Embryonic facial prominence (tissue), 1 donor: ENCODE data around the gene PROSER2.
"Not testable (repeated sequence)": the region's sequence is repeated elsewhere in the genome, so short reads cannot be mapped to it uniquely, and the experiment has no call there.

Experiments used
- DNase-seq: peaks from one replicate; pipeline ENCODE4 v3.0.0-alpha.2; 2016; ENCODE audit errors: extremely low spot score

Gene PROSER2

DNA sequence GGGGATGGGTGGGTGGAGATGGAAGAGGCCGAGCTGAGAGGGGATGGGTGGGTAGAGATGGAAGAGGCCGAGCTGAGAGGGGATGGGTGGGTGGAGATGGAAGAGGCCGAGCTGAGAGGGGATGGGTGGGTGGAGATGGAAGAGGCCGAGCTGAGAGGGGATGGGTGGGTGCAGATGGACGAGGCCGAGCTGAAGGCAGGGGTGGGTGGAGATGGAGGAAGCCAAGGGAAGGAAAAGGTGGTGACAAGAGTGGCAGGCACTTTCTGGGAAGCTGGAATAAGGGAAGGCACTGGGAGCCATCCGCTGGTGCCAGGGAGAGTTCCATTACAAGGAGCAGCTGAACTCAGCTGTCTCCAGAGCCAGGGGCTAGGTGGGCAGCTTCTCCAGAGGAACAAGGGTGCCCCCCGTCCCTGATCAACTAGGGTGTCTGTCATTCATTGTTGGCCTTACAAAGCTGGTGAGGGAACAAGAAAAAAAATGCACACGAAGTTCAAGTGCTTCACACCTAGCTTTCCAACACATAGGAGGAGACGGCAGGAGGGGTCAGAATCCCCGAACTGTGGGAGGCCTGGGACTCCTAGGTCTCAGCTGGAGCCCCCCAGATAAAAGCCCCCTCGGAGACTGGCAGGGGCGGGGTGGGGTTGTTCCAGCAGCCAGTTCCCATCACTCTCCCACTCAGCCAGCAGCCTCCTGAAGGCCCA lies 62.4 kb downstream of the PROSER2 start:
- DNase-seq: no peak

DNA sequence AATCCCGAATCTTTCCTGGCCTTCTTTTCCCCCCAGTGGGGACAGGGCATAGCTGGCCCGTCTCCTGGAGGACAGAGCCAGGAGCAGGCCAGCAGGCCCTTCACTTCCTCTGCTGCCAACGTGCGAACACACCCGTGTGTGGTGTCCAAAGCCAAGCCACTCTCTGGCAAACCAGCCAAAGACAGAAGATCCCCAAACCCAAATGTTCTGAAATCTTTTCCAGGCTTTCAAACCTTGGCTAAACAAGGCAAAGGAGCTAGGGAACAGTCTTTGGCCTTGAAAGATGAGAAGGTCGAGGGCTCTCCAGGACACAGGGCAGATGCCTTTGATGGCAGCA lies 63.0 kb downstream of the PROSER2 start:
- no peak for DNase-seq

DNA sequence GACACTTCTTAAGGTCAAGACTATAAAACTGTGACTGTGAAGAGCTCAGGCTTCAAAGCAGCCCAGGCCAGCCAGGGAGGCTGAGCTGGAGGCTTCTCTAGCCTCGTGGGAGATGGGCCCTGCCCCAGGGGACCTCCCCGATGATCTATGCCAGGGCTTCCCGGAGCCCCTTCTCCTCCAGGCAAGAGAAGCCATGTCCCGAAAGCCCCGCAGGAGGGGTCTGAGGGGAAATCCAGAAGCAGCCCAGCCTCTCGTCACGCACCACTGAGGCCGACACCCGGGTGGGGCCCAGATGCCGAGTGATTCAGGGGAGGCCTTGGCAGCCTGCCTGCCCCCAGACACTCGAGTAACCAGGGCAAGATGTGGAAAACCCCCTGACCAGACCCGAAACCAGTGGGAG lies 63.7 kb downstream of the PROSER2 start:
- no peak for DNase-seq

DNA sequence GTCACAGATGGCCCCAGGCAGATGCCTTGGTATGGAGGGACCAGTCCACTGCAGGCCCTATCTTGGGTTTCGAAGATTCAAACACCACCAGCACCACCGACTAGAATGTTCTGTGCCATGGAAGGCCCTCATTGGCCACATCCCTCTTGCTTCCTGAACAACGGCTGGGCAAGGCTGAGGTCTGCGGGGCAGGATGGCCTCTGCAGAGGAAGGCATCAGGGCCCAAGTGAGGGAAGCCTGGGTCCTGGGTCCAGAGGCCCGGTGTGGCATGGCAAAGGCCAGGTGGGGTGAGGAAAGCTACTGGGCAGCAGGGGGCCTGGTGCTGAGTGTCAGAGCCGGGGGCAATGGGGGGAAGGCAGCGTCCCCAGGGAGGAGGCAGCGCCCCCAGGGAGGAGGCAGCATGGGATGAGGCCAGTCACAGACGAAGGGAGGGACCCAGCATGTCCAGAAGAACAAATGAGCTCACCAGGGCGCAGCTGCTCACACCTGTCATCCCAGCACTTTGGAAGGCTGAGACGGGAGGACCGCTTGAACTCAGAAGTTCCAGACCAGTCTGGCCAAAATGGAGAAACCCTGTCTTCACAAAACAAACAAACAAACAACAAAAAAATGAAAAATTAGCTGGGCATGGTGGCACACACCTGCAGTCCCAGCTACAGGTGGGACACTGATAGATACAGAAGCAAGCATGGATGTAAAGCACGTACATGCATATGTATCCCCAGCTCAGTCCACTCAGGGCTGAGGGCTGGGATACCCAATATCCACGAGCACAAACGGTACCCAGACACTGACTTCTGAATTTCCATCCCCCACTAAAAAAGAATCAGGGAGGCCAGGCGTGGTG lies 64.4 kb downstream of the PROSER2 start:
- no peak for DNase-seq

DNA sequence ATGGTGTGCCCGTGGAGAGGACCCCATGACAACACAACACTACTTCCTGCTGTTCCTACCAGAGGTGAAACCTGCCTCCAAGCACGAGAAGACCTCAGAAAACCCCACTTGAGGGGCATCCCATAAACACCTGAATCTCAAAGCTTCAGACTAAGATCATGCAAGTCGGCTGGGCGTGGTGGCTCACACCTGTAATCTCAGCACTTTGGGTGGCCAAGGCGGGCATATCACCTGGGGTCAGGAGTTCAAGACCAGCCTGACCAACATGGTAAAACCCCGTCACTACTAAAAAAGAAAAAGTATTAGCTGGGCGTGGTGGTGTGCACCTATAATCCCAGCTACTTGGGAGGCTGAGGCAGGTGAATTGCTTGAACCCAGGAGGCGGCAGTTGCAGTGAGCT lies 66.1 kb downstream of the PROSER2 start:
- DNase-seq: not testable (repeated sequence)

DNA sequence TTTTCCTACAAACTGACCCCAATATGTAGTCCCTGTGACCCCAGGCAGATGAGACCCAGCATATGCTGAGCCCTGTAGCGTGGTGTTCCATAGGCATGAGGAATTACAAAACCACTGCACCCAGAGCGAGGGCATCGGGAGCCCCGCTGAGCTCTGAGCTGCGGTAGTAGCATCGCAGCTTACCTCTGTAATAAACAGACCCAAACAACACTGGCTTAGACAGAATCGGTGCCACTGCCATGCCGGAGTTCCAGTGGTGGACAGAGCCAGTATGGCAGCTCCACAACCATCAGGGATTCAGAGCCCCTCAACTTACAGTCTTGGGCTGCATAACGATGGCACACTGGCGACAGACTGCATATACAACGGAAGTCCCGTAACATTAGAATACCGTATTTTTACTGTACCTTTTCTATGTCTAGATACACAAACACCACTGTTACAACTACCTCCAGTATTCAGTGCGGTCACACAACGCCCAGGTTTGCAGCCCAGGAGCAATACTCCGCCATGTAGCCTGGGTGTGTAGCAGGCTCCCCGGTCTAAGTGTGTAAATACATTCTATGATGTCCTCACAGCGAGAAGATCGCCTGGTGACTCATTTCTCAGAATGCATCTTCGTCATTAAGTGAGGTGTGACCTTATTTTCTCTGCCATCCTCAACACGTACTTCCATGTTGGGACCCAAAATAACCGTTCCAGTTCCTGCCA lies 68.8 kb downstream of the PROSER2 start:
- DNase-seq: no peak

DNA sequence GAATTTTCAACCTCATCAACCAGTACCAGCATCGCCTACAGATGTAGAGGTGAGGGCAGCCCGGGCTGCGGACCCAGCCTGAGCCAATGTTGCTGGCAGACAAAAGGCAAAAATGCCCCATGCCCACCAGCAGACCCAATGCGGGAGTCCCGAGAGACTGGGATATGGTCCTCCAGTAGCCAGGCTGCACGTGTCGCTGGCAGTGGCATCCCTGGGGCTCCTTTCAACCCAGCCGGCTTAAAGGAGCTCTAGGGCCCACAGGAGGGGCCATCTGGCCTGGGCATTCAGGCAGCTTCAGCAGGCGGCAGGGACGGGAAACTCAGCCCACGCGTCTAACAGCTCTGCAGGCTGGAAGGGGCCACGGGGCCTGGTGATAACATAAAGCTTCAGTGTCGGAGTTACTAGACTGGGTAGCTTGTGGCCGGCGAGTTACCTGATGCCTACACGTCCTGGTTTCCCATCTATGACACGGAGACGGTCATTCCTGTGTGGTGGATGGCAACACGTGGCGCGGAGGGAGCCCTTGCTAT lies 70.7 kb downstream of the PROSER2 start:
- no peak for DNase-seq

DNA sequence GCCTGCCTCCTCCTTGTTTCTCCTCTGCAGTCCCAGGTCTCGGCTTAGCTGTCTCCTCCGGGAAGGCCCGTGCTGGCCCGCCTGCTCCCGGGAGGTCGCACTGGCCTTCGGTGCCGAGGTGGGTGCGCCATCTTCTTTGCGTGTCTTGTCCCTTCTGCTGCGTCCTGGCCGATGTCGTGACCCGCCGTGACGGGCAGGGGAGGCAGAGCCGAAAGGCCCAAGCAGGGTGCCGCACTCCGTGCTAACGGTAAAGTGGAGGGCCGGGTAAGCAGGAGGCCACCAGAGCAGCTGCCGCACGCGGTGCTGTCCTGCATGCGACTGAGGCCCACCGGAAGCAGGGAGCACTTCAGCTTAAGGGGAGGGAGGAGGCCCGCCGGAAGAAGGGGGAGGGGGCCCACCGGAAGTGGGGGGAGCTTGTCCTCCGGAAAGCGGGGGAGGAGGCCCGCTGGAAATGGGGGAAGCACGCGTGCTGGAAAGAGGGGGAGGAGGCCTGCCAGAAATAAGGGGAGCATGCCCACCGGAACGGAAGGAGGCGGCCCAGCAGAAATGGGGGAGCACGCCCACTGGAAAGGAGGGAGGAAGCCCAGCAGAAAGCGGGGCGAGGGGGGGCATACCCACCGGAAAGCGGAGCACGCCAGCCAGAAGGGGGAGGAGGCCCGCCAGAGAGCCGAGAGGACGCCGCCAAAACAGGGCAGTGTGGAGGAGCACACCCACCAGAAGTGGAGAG lies 71.4 kb downstream of the PROSER2 start:
- no peak for DNase-seq

DNA sequence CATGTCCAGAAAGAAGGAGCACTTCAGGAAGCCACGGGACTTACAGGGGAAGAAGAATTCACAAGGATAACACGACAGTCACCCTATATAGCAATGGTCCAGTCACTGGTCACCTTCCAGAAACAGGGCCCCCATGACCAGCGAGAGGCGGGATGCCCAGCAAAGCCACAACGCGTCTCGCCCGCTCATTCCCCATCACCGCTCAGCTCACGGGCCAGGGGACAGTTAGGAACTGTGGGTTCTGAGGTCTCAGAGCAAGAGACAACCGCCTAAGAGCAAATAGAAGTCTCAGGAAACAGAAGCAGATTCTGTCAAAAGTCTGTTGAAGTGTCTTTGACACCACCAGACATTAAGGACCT lies 71.9 kb downstream of the PROSER2 start:
- DNase-seq: no peak

DNA sequence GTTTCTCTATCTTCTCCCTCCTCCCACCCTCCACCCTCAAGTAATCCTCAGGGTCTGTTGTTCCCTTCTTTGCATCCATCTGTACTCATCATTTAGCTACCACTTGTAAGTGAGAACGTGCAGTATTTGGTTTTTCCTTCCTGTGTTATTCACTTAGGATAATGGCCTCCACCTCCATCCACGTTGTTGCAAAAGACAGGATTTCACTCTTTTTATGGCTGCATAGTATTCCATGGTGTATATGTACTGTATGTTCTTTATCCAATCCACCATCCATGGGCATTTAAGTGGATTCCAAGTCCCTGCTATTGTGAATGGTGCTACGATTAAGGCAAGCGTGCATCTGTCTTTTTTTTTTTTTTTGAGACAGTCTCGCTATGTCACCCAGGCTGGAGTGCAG lies 72.4 kb downstream of the PROSER2 start:
- DNase-seq: no peak

DNA sequence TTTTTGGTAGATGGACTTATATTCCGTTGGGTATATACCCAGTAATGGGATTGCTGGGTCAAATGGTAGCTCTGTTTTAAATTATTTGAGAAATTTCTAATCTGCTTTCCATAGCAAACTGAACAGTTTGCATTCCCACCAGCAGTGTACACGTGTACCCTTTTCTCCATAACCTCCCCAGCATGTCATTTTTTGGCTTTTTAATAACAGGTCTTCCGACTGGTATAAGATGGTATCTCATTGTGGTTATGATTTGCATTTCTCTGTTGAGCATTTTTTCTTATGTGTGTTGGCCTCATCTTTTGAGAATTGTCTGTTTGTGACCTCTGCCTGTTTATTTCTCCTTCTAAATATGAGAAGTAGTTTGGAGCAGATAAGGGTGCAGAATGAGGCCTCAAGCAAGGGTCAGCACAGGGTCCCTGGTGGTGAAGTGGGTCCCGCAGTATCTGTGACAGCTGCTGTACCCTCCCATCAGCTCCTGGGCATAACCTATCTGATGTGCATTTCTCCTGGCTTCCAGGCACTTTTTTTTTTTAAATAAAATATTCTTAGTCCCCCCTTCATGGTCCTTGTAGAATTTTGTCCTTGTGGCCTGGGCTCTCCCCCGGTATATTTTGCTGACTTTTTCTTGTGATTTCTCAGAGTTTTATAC lies 73.5 kb downstream of the PROSER2 start:
- DNase-seq: no peak

DNA sequence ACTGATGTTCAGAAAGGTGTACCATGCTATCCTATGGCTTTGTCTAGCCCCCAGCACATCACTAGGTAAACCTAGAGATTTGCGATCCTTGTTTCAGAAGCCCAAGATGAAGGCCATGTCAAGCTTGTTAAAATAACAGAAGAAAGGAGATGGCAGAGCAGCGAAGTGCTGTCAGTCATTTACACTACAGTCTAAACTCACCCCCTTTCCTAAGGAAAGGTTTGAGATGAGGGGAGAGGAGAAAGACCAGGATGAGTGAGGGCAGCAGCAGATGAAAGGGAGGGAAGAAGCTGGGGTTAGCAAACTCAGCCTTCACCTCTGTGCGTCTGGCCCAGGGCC lies 74.8 kb downstream of the PROSER2 start:
- DNase-seq: no peak

DNA sequence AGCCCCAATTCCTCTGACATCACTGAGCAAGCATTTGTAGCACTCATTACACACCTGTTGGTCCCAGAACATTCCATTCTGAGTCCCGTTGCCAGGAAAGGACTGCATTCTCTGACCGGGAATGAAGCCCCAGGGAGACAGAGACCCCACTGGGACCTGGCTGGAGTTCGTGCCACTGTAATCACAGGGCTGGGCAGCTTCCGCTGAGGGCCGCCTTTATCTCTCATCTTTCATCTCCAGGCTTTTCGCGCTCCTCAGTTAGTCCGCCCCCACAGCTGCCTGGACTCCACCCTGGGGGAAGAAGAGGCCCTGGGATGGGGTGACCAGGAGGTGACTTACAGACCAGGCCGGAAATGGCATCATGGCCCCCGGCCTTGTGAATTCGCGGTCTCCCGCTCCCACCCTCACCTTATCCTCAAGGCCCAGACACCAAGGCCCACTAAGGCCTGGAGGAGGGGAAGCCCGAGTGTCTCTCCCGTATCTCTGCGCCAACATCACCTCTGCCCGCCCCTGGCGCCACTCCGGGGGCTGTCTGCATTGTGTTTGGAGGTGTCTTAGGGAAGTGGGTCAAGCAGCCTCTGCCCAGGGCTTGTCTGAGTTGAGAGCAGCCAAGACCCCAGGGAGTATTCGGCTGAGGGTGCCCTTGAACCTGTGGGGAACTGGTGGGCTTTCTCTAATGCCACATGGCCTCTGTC lies 75.4 kb downstream of the PROSER2 start:
- no peak for DNase-seq

DNA sequence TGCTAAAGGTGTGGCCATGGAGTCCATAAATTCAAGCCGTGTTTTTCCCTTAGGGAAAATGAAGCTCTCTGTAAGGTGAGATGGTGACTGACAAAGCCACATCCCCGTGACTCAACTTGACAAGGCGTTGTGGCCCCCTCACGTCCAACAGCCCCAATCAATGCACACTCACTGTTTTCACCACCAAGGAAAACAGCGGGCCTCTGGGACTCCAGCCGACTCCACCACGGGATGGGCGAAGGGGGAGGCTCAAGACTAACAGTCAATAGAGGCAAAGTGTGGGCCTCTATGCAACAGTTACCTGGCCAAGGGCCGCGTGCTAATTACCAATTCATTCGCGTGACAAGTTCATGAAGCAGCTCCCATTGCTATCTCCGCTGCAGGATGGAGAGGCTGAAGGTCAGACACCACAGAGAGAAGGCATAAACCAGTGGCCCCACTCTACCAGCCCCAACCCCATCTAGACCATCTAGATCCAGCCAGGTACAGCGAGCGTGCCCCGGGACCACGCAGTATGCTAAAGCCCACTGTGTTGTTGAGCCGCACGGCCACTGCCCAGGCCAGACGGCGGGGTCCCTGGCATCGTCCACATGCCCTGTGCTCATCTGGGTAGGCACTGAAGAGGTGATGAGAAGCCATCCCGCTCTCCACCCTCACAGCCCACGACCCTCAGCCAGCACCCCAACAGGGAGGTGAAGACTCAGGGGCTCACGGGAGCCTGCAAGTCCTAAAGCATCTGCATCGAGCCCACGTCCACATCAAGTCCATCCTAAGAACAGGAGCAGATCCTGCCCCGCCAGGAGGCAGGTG lies 76.1 kb downstream of the PROSER2 start:
- DNase-seq: no peak

DNA sequence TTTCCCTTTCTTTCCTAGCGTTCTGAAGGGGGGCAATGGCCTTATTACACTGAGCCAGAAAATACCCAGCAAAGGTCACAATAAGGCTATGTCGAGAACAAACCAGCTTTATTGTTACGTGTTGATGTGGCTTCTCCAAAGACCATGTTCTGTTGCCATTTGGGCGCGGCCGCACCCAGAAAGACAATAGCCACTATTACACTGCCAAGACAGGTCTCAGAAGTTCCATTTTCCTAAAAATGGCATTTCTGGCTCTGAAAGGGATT lies 77.8 kb downstream of the PROSER2 start:
- no peak for DNase-seq

DNA sequence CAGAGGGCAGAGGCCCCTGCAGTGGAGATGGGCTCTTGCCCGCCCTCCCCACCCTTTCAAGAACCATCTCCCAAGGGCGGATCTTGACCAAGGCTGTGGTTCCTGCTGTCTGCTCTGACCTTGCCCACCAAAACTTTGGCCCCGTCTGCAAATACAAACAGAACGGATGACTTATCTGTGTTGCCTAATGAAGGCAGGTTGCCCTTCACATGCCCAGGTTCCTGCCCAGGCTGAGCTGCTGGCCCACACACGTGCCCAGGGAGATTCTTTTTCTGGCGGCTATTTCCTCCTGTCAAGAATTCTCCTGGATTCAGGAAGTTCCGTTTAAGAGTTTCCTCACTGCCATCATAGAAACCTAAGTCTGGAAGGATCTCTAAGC lies 78.3 kb downstream of the PROSER2 start:
- DNase-seq: no peak

DNA sequence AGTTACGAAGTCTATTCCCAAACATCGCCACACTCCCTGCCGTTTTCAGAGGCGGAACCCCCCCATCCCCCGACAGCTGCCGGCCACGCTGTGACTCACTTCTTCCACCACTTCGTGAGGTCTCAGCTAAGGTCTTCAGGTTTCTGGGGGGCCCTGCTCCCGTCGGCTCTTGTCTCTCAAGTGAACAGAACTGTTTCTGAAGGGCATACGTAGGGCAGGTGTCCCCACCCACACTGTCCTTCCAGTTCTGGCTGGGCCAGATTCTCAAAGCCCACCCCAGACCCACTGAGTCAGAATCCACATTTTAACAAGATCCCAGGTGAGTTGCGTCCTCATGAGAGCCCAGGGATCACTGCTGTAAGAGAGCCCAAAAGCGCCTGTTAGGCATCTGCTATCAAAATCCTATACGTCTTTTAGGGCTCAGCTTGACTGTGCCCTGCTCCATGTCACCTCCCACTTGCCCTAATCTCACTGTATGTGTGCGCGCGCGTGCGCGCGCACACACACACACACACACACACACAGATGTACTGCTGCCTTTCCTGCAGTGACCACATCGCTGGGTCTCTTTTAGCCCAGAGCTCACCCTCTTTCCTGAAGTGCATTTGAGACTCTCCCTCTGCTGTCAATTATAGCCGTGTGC lies 78.8 kb downstream of the PROSER2 start:
- DNase-seq: no peak

DNA sequence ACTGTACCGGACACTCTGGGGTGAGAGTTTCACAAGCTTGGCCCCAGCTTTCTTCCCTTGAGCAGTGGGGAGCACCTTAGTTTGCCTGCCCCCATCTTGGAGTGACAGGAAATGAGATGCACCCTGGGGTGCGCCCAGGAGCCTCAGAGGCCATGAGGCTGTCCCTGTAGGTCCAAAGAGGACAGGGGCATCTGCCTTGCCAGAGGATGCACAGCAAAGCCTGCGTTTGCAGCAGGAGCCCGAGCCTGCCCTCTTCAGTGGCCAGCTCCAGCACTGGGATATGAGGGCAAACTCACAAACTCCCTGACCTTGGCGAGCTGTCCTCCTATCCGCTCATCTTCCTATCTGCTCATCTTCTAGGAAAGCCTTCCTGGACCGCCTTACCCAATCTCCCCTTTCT lies 79.5 kb downstream of the PROSER2 start:
- no peak for DNase-seq

DNA sequence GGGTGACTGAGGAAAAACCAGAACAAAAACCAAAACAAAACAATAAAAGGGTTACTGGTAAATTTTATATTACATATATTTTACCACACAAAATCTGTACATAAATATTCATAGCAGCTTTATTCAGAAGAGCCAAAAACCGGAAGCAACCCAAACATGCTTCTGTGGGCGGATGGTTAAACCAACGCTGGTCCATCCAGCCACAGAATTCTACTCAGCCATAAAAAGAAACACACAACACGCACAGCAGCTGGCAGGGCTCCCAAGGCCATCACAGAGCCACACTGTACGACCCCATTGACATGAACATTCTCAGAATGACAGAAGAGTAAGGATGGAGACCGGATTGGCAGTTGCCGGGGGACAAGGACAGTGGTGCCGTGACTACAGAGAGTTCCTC lies 83.6 kb downstream of the PROSER2 start:
- no peak for DNase-seq

DNA sequence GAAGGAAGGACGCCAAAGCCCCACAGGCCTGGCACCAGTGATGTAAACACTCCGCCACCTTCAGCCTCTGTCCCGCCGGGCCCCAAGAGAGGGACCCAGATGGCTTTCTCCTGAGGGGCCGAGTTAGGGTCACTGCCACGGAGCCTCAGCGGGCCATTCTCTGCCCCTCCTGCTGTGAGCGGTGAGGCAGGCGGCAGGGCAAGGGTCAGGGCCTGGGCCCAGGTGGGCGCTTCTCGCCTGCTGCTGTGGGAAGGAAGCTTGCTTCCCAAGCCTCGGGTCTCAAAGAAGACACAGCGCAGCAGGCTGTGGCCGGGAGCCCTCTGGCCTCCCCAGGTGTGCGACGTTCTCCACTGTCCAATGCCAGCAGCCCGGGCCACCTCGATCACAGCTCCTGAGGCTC lies 84.8 kb downstream of the PROSER2 start:
- DNase-seq: no peak
